22Rv1 (cell line): Measurements from ENCODE around the gene PARD3B.

Experiments used
- H3K27ac ChIP-seq: fragments of 450-650 bp; 2 replicates; pipeline ENCODE4 v1.5.1; 2017
- CTCF ChIP-seq: fragments of 450-650 bp; IDR thresholded peaks from 2 replicates; pipeline ENCODE4 v1.5.1; 2017; ENCODE audit warnings: mild to moderate bottlenecking
- ZFX ChIP-seq: fragments of 450-650 bp; IDR thresholded peaks from 2 replicates; pipeline ENCODE4 v1.6.1; 2017; ENCODE audit warnings: antibody characterized with exemption, borderline replicate concordance

PARD3B gene

DNA sequence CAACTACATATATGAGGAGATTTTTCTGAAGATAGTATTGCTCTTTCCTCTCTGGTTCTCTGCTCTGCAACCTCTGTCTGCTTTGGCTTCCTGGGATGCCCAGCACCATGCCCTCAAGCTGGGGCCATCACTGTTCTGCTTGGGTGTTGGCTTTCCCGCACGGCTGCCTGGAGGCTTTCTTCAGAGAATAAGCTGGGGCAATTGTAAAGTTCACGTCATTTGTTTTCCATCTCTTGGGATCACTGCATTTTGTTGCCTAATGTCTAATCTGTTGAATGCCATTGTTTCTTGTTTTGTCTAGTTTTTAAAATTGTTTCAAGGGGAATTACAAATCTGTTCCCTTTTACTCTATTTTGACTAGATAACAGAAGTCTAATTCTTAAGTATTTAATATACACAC is 699.7 kb downstream of the PARD3B start:
- TF ChIP-seq CTCF (no peak), ZFX (no peak)
- H3K27ac ChIP-seq = no peak overlapping the region

DNA sequence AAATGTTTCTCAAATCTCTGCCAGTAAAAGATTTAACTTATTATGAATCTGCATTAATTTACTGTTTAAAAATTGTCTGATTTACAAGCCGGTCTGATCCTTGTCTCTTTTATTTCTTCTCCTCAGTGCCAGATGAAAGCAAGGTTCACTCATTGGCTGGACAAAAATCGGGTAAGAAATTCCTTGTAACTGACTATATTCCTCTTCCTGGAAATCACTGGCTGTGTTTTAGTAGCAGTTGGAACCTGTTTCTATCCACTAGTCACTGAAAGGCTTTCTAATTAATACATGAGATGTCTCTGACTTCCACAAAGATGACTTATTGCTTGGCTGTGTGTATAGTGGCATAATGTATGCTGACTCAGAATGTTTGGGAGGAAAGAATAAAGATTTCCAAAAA is 700.4 kb downstream of the PARD3B start:
- H3K27ac ChIP-seq = no peak overlapping the region
- TF ChIP-seq CTCF (no peak), ZFX (no peak)

DNA sequence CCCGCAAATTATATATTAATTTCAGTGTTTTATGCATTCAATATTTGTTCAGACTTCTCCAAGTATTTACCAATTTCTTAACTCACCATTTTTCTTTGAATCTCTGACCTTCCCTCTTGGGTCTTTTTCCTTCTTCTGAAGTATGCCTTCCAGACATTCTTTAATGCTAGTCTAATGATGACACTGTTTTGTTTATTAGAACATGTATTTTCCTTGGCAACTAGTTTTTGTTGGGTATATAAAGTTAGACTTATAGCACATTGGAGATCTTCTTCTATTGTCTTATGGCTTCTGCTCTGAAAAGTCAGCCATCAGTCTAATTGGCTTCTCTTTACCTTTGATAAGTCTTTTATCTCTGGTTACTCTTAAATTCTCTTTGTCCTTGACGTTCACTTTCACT is 713.8 kb downstream of the PARD3B start:
- TF ChIP-seq CTCF (no peak), ZFX (no peak)
- no peak overlapping the region for H3K27ac ChIP-seq

DNA sequence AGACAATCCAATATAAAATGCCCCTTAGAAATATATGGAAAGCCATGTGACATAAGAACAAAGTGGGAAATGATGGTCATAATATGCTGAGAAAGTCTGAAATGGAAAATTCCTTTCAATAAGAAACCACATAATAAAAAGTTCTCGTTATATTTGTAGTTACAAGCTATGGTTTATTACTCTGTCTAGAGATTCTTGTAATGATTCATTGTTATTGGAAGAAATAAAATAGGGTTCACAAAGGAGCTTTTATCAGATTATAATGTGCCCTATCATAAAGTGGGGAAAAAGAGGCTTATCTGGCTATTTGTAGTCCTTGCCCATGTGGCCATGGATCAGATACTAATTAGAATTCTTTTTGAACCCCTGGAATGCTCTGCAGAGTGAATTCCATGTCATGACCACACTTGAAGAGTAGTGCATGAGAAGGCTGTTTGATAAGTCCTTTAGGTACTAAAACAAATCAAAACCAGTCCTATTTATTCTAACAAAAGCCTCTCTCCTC is 716.3 kb downstream of the PARD3B start:
- H3K27ac ChIP-seq = no peak overlapping the region
- no peak for TF ChIP-seq CTCF
- no peak for TF ChIP-seq ZFX

GRCh38 chr2:205267323-205267722 is 722.0 kb downstream of the PARD3B start:
- TF ChIP-seq CTCF = no peak
- TF ChIP-seq ZFX = no peak
- no peak overlapping the region for H3K27ac ChIP-seq

DNA sequence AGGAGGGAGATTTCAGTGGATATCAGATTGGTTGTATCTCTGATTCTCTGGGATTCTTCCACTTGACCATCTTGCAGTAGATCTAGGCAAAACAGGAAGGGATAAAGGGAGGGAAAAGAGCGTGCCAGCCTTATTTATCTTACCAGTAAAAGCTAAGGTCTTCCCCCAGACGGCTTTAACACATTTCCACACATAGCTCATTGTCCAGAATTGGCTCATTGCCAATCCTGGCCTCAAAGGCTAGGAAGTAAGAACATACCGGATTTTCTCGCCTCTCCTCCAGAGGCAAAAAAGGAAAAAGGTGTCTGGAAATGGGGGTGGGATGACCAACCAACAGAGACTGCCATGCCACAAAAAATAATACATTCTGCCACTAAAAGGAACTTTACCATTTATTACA is 725.4 kb downstream of the PARD3B start:
- no peak overlapping the region for H3K27ac ChIP-seq
- TF ChIP-seq CTCF (no peak), ZFX (no peak)

DNA sequence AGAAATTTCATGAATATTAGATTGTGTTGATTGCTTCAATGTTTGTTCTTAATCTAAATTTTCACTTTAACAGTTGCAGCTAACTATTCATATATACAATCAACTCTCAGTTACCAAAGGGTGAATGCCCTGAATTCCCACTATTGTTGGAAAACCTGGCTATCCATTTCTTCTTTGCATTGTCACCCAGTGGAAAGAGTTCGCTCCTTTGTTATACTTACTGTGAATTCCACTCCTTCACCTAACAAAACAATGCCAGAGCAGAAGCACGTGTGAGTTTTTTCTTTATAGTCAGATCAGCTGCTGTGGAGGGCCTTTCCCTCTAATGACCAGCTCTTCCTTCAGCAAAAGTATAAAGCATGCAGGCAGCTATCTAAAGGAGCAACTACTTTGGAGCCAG is 727.9 kb downstream of the PARD3B start:
- TF ChIP-seq ZFX = no peak
- no peak for TF ChIP-seq CTCF
- peak overlapping the region; percentile 56 for H3K27ac ChIP-seq
